OCI-LY3 (cell line): ENCODE measurements around the gene FMN1.
A peak's percentile ranks its signal among the peaks of the same experiment; 100 is the strongest.

ENCODE experiments used
- H2AFZ ChIP-seq: fragments of 200-600, 300-600 bp; shearing (Covaris generic); 2 replicates; pipeline ENCODE4 v1.6.0; 2014; ENCODE audit warnings: antibody characterized with exemption, low read depth, low read length
- H3K27ac ChIP-seq: fragments of 200-600, 300-600 bp; sonication (generic); 2 replicates; pipeline ENCODE4 v1.5.1; 2014; ENCODE audit warnings: mild to moderate bottlenecking, low read length, moderate library complexity, mixed read lengths
- H3K27me3 ChIP-seq: fragments of 200-600, 300-600 bp; sonication (generic); 2 replicates; pipeline ENCODE4 v1.6.1; 2014; ENCODE audit warnings: low read depth, low read length, mixed read lengths
- H3K36me3 ChIP-seq: fragments of 200-600, 300-600 bp; sonication (generic); replicated peaks from 2 replicates; pipeline ENCODE3; 2014; ENCODE audit warnings: low read depth, low read length, mixed read lengths
- H3K4me1 ChIP-seq: fragments of 300-600, 200-600 bp; sonication (generic); 2 replicates; pipeline ENCODE4 v1.6.1; 2014; ENCODE audit warnings: low read length, mixed read lengths
- H3K4me2 ChIP-seq: fragments of 200-600, 300-600 bp; sonication (generic); 2 replicates; pipeline ENCODE4 v1.6.1; 2014; ENCODE audit warnings: low read length, mixed read lengths
- H3K4me3 ChIP-seq: fragments of 300-600, 200-600 bp; sonication (generic); 2 replicates; pipeline ENCODE4 v1.5.1; 2014; ENCODE audit warnings: antibody characterized with exemption, mild to moderate bottlenecking, low read length, moderate library complexity
- H3K79me2 ChIP-seq: fragments of 300-600, 200-600 bp; shearing (Covaris generic); 2 replicates; pipeline ENCODE4 v1.6.1; 2014; ENCODE audit warnings: mild to moderate bottlenecking, low read length, mixed read lengths
- H3K9ac ChIP-seq: fragments of 300-600, 200-600 bp; shearing (Covaris generic); 2 replicates; pipeline ENCODE4 v1.6.0; 2014; ENCODE audit warnings: mild to moderate bottlenecking, low read length, moderate library complexity
- H3K9me3 ChIP-seq: fragments of 200-600, 300-600 bp; shearing (Covaris generic); 2 replicates; pipeline ENCODE4 v1.6.1; 2014; ENCODE audit warnings: low read length, mixed read lengths; ENCODE audit not compliant: insufficient read depth
- H4K20me1 ChIP-seq: fragments of 200-600, 300-600 bp; sonication (generic); 2 replicates; pipeline ENCODE4 v1.6.1; 2016; ENCODE audit warnings: low read length, mixed read lengths; ENCODE audit not compliant: insufficient read depth
- CTCF ChIP-seq: fragments of 200-600, 300-600 bp; sonication (generic); IDR thresholded peaks from 2 replicates; pipeline ENCODE4 v1.5.1; 2014; ENCODE audit warnings: antibody characterized with exemption, low read length, low read depth
- EZH2phosphoT487 ChIP-seq: fragments of 200-600 bp; shearing (Covaris generic); IDR thresholded peaks from 2 replicates; pipeline ENCODE4 v1.6.1; 2018; ENCODE audit warnings: antibody characterized with exemption, mixed run types, low read depth

Gene FMN1

GRCh38 chr15:32898414-32898813, 296.1 kb downstream of the FMN1 start:
- Histone ChIP-seq H3K36me3 (no peaks in the 10 kb centered on the region), H3K79me2 (no peaks in the 10 kb centered on the region), H3K4me3 (peak overlapping the region; percentile 32), H4K20me1 (no peaks in the 10 kb centered on the region), H3K4me1 (peaks cover 46% of the 10 kb centered on the region), H3K27ac (no peak overlapping the region), H3K27me3 (peaks cover 17% of the 10 kb centered on the region; the same call in 1 of the 2 replicates), H3K9ac (peak overlapping the region; percentile 10; the same call in 1 of the 2 replicates), H2AFZ (no peak overlapping the region), H3K4me2 (peak overlapping the region; percentile 61), H3K9me3 (no peaks in the 10 kb centered on the region)
- TF ChIP-seq EZH2phosphoT487 (no peak), CTCF (peak; percentile 78)

- no peak overlapping the region for H3K9ac ChIP-seq
- no peak overlapping the region for H3K4me3 ChIP-seq
- no peak overlapping the region for H3K27ac ChIP-seq
- H3K4me1 ChIP-seq: peaks cover 21% of the 10 kb centered on the region
- peaks cover 8% of the 10 kb centered on the region; the same call in 1 of the 2 replicates for H3K27me3 ChIP-seq
- no peaks in the 10 kb centered on the region for H4K20me1 ChIP-seq
- H3K4me2 ChIP-seq: no peak overlapping the region
- no peak overlapping the region for H2AFZ ChIP-seq
- H3K9me3 ChIP-seq: no peaks in the 10 kb centered on the region
- H3K79me2 ChIP-seq: no peaks in the 10 kb centered on the region
- no peak for TF ChIP-seq EZH2phosphoT487
- TF ChIP-seq CTCF: no peak
- H3K36me3 ChIP-seq: no peaks in the 10 kb centered on the region
These were observed 301.1 kb downstream of the FMN1 start for GRCh38 chr15:32893421-32893820.

GRCh38 chr15:32889214-32889613, 305.3 kb downstream of the FMN1 start:
- Histone ChIP-seq H3K79me2 (no peaks in the 10 kb centered on the region), H3K4me2 (no peak overlapping the region), H3K9ac (no peak overlapping the region), H2AFZ (no peak overlapping the region), H4K20me1 (no peaks in the 10 kb centered on the region), H3K4me3 (no peak overlapping the region), H3K9me3 (no peaks in the 10 kb centered on the region), H3K27me3 (peaks cover 6% of the 10 kb centered on the region; the same call in 1 of the 2 replicates), H3K36me3 (no peaks in the 10 kb centered on the region), H3K27ac (no peak overlapping the region), H3K4me1 (no peaks in the 10 kb centered on the region)
- no peak for TF ChIP-seq CTCF
- TF ChIP-seq EZH2phosphoT487: no peak

- Histone ChIP-seq H4K20me1 (no peaks in the 10 kb centered on the region), H2AFZ (no peak overlapping the region), H3K79me2 (no peaks in the 10 kb centered on the region), H3K36me3 (no peaks in the 10 kb centered on the region), H3K4me1 (no peaks in the 10 kb centered on the region), H3K9ac (no peak overlapping the region), H3K9me3 (no peaks in the 10 kb centered on the region), H3K4me3 (no peak overlapping the region), H3K4me2 (no peak overlapping the region), H3K27ac (no peak overlapping the region), H3K27me3 (peaks cover 2% of the 10 kb centered on the region; the same call in 1 of the 2 replicates)
- TF ChIP-seq EZH2phosphoT487: no peak
These were observed 306.2 kb downstream of the FMN1 start for GRCh38 chr15:32888221-32888761.
